ENCODE measurements around the gene NDRG3. TPM values are rescaled to one million over a fixed set of nuclear protein-coding genes. Genes with fewer than 3 reads are reported as not detected.

NDRG3 gene
- total and polyA plus RNA-seq, 10 of the 15 experiments (the other 5 are each of a cell fraction or from before 2014, with no cell fraction given): 11.2 to 29.7 (median 14.9) TPM

- Histone ChIP-seq H3K79me2 (ENCODE audit: control insufficient read depth, insufficient read depth, low read length) (no peaks in the 10 kb centered on the region), H4K20me1 (ENCODE audit: control insufficient read depth, insufficient read depth) (no peaks in the 10 kb centered on the region), H3K27me3 (replicated peaks in 1 of 2; ENCODE audit: control insufficient read depth in 2 of 2, insufficient read depth in 2 of 2, low read length in 1 of 2) (no peaks in the 10 kb centered on the region), H3K4me3 (no peak overlapping the region), H3K27ac (ENCODE audit: control insufficient read depth, insufficient read depth) (no peak overlapping the region), H3K36me3 (ENCODE audit: control insufficient read depth in 2 of 2, insufficient read depth in 2 of 2, low read length in 1 of 2) (no peaks in the 10 kb centered on the region), H2AFZ (ENCODE audit: control insufficient read depth, low read depth, low read length) (no peak overlapping the region), H3K9ac (ENCODE audit: control insufficient read depth, insufficient read depth, low read length) (no peak overlapping the region), H3K4me1 (ENCODE audit: control insufficient read depth, insufficient read depth, low read length) (peaks cover 16% of the 10 kb centered on the region), H3K9me3 (replicated peaks; ENCODE audit: control insufficient read depth, insufficient read depth, low read length) (no peaks in the 10 kb centered on the region), H3K4me2 (ENCODE audit: control insufficient read depth, insufficient read depth) (no peak overlapping the region)
- ChIA-PET SMC1A (ENCODE audit: uncharacterized antibody, unreplicated experiment) (no interaction called here), RAD21 (ENCODE audit: unreplicated experiment) (no interaction called here), POLR2A (no interaction called here), CTCF (interaction anchor here (1.0 to 1.7 kb wide), 3 partner anchors 10 to 110 kb away, joined by 3 to 7 read pairs (median 5); no protein-coding TSS in a partner anchor)
- intact Hi-C loops (cut with micrococcal nuclease; ENCODE audit: unreplicated experiment): no loop called here
- WGBS (ENCODE audit: insufficient coverage, insufficient replicate concordance, low lambda C conversion rate, missing lambda C conversion rate): 97% methylated on average over 7 of the region's 7 CpGs
- FAIRE-seq (no peak), DNase-seq (ENCODE audit: low read depth, low spot score) (no peak), ATAC-seq (no peak)
- TF ChIP-seq ZNF384 (IDR thresholded peaks at IDR 0.05; ENCODE audit: borderline replicate concordance, low read depth, low read length): no peak
- BruUV-seq (replicated peaks): no TSS peak
- in situ Hi-C loops (cut with MboI): no loop called here
These were observed 101.2 kb downstream of the NDRG3 start for GRCh38 chr20:36644706-36645095.

- ChIA-PET CTCF (interaction anchor here (1.0 kb wide), 1 partner anchor 13 kb away, joined by 3 read pairs; no protein-coding TSS in a partner anchor), POLR2A (interaction anchor here (0.6 kb wide), 1 partner anchor 192 kb away, joined by 6 read pairs; no protein-coding TSS in a partner anchor), RAD21 (ENCODE audit: unreplicated experiment) (no interaction called here), SMC1A (ENCODE audit: uncharacterized antibody, unreplicated experiment) (interaction anchor here (0.7 kb wide), 1 partner anchor 1764 kb away, joined by 3 read pairs; no protein-coding TSS in a partner anchor)
- Histone ChIP-seq H3K9ac (ENCODE audit: control insufficient read depth, insufficient read depth, low read length) (no peak overlapping the region), H3K36me3 (ENCODE audit: control insufficient read depth in 2 of 2, insufficient read depth in 2 of 2, low read length in 1 of 2) (no peaks in the 10 kb centered on the region), H3K27me3 (replicated peaks in 1 of 2; ENCODE audit: control insufficient read depth in 2 of 2, insufficient read depth in 2 of 2, low read length in 1 of 2) (no peaks in the 10 kb centered on the region), H3K4me3 (no peak overlapping the region), H2AFZ (ENCODE audit: control insufficient read depth, low read depth, low read length) (0 out of 2 replicates have a peak overlapping the region, but pooled peaks have one; percentile 30), H3K9me3 (replicated peaks; ENCODE audit: control insufficient read depth, insufficient read depth, low read length) (no peaks in the 10 kb centered on the region), H3K4me2 (ENCODE audit: control insufficient read depth, insufficient read depth) (no peak overlapping the region), H3K79me2 (ENCODE audit: control insufficient read depth, insufficient read depth, low read length) (no peaks in the 10 kb centered on the region), H3K27ac (ENCODE audit: control insufficient read depth, insufficient read depth) (no peak overlapping the region), H3K4me1 (ENCODE audit: control insufficient read depth, insufficient read depth, low read length) (peaks cover 16% of the 10 kb centered on the region), H4K20me1 (ENCODE audit: control insufficient read depth, insufficient read depth) (no peaks in the 10 kb centered on the region)
- DNase-seq (ENCODE audit: low read depth, low spot score): no peak
- peak; percentile 35 for ATAC-seq
- TF ChIP-seq RUNX3 (IDR thresholded peaks at IDR 0.05; ENCODE audit: low read length) (0 out of 2 replicates have a peak, but pooled peaks have one; percentile 9), NBN (IDR thresholded peaks at IDR 0.05) (no peak)
- no peak for FAIRE-seq
- WGBS (ENCODE audit: insufficient coverage, insufficient replicate concordance, low lambda C conversion rate, missing lambda C conversion rate): 47% methylated on average over 5 of the region's 5 CpGs
- in situ Hi-C loops (cut with MboI) (no loop called here), intact Hi-C loops (cut with micrococcal nuclease; ENCODE audit: unreplicated experiment) (no loop called here)
- BruUV-seq (replicated peaks): no TSS peak
These were observed 101.7 kb downstream of the NDRG3 start for GRCh38 chr20:36644032-36644705.
